GM19043 (cell line): ENCODE results near the gene ETFA.
"Not testable (repeated sequence)": the region's sequence is repeated elsewhere in the genome, so short reads cannot be mapped to it uniquely, and the experiment has no call there.

Experiments used
- ATAC-seq: cut with Tn5 transposase; IDR thresholded peaks from one replicate; pipeline ENCODE4 v1.9.1; 2021; ENCODE audit warnings: low read depth; ENCODE audit not compliant: unreplicated experiment

Gene ETFA

DNA sequence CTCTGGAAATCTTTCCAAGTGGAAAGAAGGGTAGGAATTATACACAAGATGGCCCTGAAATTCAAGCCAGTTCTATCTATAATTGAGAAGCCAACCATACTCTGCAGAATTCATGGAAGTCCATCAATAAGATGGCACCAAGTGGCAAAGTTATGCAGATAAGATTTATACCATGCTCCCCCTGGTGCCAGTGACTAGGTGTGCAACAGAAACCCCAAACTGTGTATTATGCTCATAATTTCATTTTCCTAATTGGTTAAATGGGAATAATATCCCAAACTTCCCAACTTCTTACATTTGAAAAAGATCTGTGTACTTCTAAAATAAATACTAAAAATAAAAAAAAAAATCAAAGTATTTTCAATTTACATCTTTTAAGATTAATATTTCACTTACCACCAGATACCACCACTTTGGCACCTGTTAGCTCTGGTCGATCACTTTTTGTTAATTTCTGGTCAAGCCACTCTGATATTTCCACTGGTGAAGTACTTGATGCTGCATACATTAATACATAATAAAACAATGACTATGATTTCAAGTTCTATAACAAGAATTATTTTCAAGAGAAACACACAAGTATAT is 25.9 kb downstream of the ETFA start:
- no peak for ATAC-seq

DNA sequence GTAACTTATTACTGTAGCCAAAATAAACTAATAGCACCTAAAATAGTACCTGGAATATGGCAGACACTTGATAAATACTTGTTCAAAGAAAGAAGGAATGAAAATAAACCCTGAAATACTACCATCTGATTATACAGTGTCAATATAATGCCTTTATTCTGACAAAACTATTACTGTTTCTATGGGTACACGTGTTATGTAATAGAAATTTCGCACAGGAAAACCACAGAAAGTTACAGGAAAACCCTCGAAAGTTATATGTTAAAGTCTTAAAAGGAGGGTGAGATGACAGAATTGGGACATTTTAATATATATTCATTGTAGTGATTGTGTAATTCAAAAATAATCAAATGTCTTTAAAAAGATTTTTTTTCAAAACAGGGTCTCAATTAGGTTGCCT is 28.8 kb downstream of the ETFA start:
- no peak for ATAC-seq

DNA sequence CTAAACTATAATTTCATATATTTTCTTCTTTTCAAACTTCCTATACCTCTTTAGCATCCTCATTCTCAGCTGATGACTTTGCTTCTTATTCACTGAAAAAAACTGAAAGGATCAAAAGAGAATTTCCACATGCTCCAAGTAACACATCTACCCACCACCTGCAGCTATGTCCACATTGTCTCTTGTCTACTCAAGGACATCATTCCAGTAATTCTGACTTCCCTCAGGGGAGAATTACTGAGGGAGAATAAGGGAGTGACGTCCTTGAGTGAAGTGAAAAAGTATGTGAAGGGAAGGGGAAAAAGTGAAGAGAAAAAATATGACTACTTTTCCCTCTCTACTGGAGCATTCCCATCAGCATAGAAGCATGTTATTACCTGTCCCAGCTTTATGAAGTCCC is 32.6 kb downstream of the ETFA start:
- no peak for ATAC-seq

GRCh38 chr15:76274821-76275220 is 36.4 kb downstream of the ETFA start:
- ATAC-seq: no peak

GRCh38 chr15:76274226-76274625 is 37.0 kb downstream of the ETFA start:
- no peak for ATAC-seq

DNA sequence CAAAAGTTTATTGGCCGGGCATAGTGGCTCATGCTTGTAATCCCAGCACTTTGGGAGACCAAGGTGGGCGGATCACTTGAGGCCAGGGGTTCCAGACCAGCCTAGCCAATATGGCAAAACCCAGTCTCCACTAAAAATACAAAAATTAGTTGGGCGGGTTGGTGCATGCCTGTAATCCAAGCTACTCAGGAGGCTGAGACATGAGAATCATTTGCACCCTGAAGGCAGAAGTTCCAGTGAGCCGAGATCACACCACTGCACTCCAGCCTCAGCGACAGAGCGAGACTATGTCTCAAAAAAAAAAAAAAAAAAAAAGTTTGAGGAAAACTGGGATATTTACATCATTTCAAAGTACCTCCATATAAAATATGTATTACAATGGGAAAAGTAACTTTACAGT is 40.4 kb downstream of the ETFA start:
- ATAC-seq: no peak

GRCh38 chr15:76267077-76267476 is 44.2 kb downstream of the ETFA start:
- no peak for ATAC-seq

GRCh38 chr15:76265769-76266168 is 45.5 kb downstream of the ETFA start:
- ATAC-seq: not testable (repeated sequence)

DNA sequence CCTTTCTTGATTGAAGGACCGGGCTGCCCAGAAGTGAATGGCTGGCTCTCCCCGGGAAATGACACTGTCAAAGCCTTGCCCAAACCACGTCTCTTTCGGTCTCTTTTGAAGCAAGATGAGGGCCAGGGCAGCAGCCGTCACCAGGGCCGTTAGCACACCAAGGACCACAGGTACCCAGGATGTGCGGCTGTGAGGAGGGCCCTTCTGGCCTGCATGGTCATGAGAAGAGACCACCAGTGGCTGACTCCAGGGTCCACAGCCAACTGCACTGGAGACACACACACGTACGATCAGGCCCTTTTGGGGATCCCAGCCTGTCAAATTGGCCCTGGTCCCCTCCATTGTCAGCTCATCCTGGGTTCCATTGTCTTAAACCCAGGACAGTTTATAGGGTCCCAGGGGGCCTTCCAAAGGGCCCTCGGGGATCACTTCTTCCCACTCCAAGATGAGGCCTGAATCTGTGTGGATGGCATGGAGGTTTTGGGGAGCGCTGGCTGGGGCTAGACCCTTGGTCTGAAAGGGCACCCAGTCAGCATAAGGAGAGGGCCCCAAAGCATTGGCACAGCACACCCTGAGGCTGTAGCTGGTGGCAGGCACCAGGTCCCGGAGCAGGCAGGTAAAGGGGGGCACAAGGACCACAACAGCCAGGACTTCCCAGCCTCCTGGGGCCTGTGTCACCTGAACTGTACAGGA is 50.9 kb downstream of the ETFA start:
- no peak for ATAC-seq

DNA sequence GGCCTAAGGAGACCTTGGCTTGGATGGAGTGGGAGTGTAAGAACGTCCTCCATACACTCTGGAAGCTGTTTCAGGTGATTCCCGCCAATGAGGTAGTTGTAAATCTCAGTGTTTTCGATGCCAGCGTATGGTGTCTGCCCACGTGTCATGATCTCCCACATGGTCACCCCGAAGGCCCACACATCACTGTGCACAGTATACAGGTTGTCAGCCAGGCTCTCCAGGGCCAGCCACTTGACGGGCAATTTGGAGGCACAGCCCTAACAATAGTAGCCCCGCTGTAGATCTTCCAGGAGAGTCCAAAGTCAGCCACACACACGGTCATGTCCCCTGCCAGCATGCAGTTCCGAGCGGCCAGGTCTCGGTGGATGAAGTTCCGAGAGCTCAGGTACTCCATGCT is 51.9 kb downstream of the ETFA start:
- ATAC-seq: no peak

DNA sequence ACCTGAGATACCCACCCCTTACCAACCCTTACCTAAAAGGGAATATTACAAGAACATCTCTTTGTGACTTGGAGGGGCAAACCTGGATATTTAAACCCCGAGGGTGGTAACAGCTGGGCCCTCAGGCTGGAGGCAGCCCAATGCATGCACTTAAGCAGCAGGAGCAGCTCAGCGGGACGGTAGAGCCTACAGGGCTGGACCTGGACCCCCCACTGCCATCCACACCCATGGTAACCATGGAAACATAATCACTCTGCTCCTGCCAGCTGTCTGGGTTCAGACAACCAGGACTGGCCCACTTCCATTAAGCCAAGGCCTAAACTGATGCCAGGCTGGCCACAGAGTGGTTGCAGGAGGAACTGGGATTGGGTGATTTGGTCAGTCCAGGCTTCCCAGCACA is 52.8 kb downstream of the ETFA start:
- ATAC-seq: no peak

DNA sequence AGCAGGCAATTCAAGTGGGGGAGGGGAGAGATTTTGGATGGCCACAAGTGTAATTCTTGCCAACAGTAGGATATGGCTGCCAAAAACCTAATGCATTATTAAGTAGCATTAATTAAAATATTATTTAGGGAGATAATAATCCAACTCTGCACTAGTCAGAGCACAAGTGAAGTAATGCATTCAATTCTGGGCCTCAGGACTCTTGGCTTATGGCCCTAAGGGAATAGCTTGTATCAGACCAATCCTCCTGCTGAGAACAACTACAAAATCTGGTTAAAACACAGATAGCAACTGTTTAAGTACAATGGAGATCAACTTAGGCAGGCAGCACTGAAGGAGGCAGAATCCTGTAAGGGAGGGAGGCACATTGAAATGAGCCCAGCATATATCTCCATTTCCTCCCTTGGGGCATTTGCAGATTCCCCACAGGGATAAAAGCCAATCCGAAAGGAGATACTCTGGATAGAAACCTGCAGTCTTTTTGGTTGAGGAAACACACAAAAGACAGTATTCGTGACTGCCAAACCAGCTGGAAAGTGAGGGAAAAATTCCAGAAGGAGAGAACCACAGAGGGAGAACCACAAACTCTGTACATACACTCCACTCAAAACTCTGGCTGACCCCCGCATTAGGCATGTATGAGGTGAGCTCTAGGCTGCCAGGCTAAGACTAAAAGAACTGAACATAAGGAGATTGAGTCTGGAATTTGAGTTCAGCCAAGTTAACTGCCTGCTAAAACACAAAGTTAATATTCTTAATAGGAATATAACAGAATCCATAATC is 57.4 kb downstream of the ETFA start:
- ATAC-seq: no peak

GRCh38 chr15:76252249-76252648 is 59.0 kb downstream of the ETFA start:
- ATAC-seq: no peak

DNA sequence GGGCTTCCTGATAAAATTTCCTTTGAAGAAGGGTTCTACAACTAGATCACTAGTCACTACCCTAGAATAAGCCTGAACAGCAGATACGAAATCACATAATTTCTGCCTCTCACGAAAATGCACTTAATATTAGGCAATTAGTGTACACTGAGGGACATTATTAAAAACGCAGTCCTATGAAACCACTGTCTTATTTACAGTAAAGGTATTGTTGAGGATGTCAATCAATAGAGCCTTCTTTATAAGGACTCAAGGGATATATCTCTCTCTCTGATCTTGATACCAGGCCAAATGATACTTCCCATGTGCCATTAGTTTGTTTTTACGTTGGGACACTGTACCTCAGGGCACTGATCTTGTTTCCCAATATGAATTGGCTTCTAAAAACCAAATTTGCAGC is 59.6 kb downstream of the ETFA start:
- no peak for ATAC-seq

DNA sequence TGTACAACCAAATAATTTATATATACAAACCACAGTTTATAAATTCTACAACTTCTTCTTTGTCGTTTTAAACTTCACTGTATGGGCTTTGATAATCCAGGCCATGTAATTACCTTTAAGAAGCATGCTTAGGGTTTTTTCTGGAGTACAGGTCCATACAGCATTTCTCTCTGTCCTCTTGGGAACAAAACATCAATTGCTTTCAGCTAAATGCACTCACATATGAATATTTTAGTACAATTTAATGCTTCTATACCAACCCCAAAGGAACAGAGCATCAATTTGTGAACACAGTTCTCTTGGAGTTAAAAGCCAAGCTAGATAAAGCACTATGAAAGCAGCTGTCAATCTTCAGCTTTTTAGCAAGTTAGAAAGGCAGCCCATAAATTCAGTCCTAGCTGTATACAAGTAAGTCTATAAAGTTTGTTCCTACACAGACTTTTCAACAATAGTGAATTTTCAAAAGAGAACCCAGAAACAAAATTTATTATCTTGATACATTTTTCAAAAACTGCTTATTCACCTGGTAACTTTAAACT is 66.1 kb downstream of the ETFA start:
- ATAC-seq: no peak

DNA sequence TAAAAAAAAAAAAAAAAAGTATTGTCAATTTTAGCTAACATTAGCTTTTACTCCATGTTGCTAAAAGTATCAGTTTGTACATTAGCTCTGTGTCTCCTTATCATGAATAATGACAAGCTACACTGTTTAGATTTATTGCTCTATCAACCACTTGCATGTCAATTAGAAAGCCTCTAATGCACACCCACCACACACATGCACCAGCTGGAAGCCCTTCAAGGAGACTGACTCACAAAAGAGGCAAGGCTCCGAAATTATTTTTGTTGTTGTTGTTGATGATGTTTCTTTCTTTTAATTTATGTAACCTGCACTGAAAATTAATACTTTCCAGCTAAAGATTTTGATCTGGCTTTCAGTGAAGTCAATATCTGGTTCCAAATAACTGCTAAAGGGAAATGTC is 71.5 kb downstream of the ETFA start:
- ATAC-seq: no peak

GRCh38 chr15:76236350-76236749 is 74.9 kb downstream of the ETFA start:
- no peak for ATAC-seq

- no peak for ATAC-seq
Measured at GRCh38 chr15:76235186-76235826, 76.0 kb downstream of the ETFA start.

GRCh38 chr15:76234337-76234889 is 76.9 kb downstream of the ETFA start:
- ATAC-seq: no peak

DNA sequence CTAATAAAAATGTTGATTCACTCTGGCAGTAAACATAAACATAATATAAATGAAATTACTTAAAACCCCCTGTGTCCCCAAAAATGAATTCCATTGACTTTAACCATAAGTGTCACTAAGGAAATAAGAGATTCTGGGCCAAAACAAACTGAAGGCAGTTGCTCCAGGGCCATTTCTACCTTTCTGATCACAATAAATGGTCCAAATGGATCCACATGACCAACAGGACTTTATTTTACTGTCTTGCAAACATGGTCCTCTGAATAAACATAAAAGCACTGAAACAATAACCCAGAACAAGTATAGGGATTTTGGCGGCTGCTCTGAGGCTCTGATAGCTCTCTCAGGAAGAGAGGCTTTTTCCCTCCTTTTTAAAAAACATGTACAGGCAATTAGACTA is 77.3 kb downstream of the ETFA start:
- no peak for ATAC-seq

DNA sequence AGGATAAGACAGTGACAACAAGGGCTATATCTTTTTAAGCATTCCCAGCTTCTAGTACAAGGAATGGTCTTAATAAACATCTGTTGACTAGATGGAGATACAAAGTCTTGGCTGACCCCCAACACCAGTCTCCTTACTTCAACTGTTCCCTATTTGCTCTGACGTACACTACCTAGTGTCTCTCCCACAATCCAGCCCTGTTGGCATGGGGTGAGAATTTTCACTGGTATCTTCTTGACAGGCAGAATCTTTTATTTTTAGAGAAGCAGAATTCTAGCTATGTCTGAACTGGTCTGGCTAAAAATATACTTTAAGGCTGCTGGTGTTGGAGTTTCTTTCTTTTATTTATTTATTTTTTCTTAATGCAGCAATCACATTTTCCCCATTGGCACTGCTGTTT is 82.0 kb downstream of the ETFA start:
- no peak for ATAC-seq
